ENCODE measurements around the gene C1orf105. TPM values are rescaled to one million over a fixed set of nuclear protein-coding genes. Genes with fewer than 3 reads are reported as not detected.

The C1orf105 gene
- total and polyA plus RNA-seq, 2 of the 13 experiments (the other 11 are each of a cell fraction or from before 2014, with no cell fraction given), result 0.15 to 0.45 TPM

- TF ChIP-seq HOMEZ (CRISPR knock-in tag; IDR thresholded peaks at IDR 0.05; ENCODE audit: low read depth) (peak; percentile 87), SOX5 (CRISPR knock-in tag; IDR thresholded peaks at IDR 0.05; ENCODE audit: borderline replicate concordance) (peak; percentile 85), TCF12 (IDR thresholded peaks at IDR 0.05) (no peak), TCF12 (CRISPR knock-in tag; IDR thresholded peaks at IDR 0.05) (0 out of 2 replicates have a peak, but pooled peaks have one; percentile 35), ZKSCAN8 (CRISPR knock-in tag; IDR thresholded peaks at IDR 0.05; ENCODE audit: borderline replicate concordance) (0 out of 2 replicates have a peak, but pooled peaks have one; percentile 33), ZNF639 (CRISPR knock-in tag; conservative IDR thresholded peaks at IDR 0.05) (0 out of 2 replicates have a peak, but pooled peaks have one; percentile 28), KDM3A (CRISPR knock-in tag; IDR thresholded peaks at IDR 0.05; ENCODE audit: low read depth) (peak; percentile 45; the same call in 1 of the 2 replicates), RERE (CRISPR knock-in tag; IDR thresholded peaks at IDR 0.05; ENCODE audit: low read depth) (peak; percentile 77; the same call in 1 of the 2 replicates), HDAC2 (CRISPR knock-in tag; IDR thresholded peaks at IDR 0.05) (peak; percentile 76), ZNF24 (IDR thresholded peaks at IDR 0.05) (no peak), AHDC1 (CRISPR knock-in tag; IDR thresholded peaks at IDR 0.05; ENCODE audit: borderline replicate concordance) (peak; percentile 98), PATZ1 (CRISPR knock-in tag; IDR thresholded peaks at IDR 0.05) (peak; percentile 55; the same call in 1 of the 2 replicates), GATA4 (IDR thresholded peaks at IDR 0.05; ENCODE audit: borderline replicate concordance, low read depth) (peak; percentile 92), HHEX (CRISPR knock-in tag; IDR thresholded peaks at IDR 0.05) (peak; percentile 78)
Measured at GRCh38 chr1:172470149-172470548, 49.7 kb downstream of the C1orf105 start (continued).

Measured in HepG2 (cell line).